Osteoblast (primary cell): ENCODE measurements around the gene GATB. TPM values are rescaled to one million over a fixed set of nuclear protein-coding genes. Genes with fewer than 3 reads are reported as not detected.

ENCODE experiments used
- DNase-seq: peaks from one replicate; pipeline ENCODE4 v3.0.0; 2011; ENCODE audit warnings: low spot score, mixed read lengths; ENCODE audit not compliant: insufficient read length; ENCODE audit errors: missing footprints
- H2AFZ ChIP-seq: 2 replicates; pipeline ENCODE4 v1.6.0; 2011; ENCODE audit warnings: mild to moderate bottlenecking, low read length
- H3K27ac ChIP-seq: 2 replicates; pipeline ENCODE4 v1.5.1; 2011; ENCODE audit warnings: mild to moderate bottlenecking, low read depth, low read length, moderate library complexity
- H3K27me3 ChIP-seq: 2 replicates; pipeline ENCODE4 v1.6.0; 2012; ENCODE audit warnings: mild to moderate bottlenecking, control low read depth, inconsistent platforms, low read length, moderate library complexity; ENCODE audit not compliant: insufficient read depth
- H3K36me3 ChIP-seq: 2 replicates; pipeline ENCODE4 v1.5.1; 2011; ENCODE audit warnings: mild to moderate bottlenecking, low read length, control low read depth, moderate library complexity; ENCODE audit not compliant: insufficient read depth
- H3K4me1 ChIP-seq: 2 replicates; pipeline ENCODE4 v1.5.1; 2011; ENCODE audit warnings: mild to moderate bottlenecking, low read length, control low read depth, moderate library complexity; ENCODE audit not compliant: insufficient read depth
- H3K4me2 ChIP-seq: 2 replicates; pipeline ENCODE4 v1.6.0; 2011; ENCODE audit warnings: mild to moderate bottlenecking, low read length; ENCODE audit not compliant: insufficient read depth
- H3K4me3 ChIP-seq: fragments of 200-600 bp; sonication (generic); 3 replicates; pipeline ENCODE4 v1.5.1; 2012; ENCODE audit warnings: mild to moderate bottlenecking, low read length, inconsistent platforms; ENCODE audit not compliant: insufficient read depth
- H3K79me2 ChIP-seq: 2 replicates; pipeline ENCODE4 v1.6.0; 2012; ENCODE audit warnings: mild to moderate bottlenecking, low read length, control low read depth, inconsistent platforms; ENCODE audit not compliant: insufficient read depth
- H3K9me3 ChIP-seq: 2 replicates; pipeline ENCODE4 v1.5.1; 2011; ENCODE audit warnings: low read depth, low read length, control low read depth
- H4K20me1 ChIP-seq: 2 replicates; pipeline ENCODE4 v1.6.0; 2012; ENCODE audit warnings: mild to moderate bottlenecking, low read length, control low read depth; ENCODE audit not compliant: insufficient read depth
- total RNA-seq: library from RNA; depleted of rRNA; stranded (reverse); fragments of >200 nt; gene quantifications from 2 replicates; pipeline ENCODE4 v1.2.3, GENCODE V29; 2012
- TF ChIP-seq, protein P1 (sequence below): IDR thresholded peaks from 2 replicates; pipeline ENCODE4 v1.5.1; 2011; ENCODE audit warnings: mild to moderate bottlenecking, low read depth, low read length, moderate library complexity; ENCODE audit errors: extremely low read depth

Gene GATB
- total RNA-seq, 1 donor, result 14.1 TPM

GRCh38 chr4:151644622-151645021 is 116.2 kb downstream of the GATB start:
- Histone ChIP-seq H4K20me1 (no peaks in the 10 kb centered on the region), H3K27ac (no peak overlapping the region), H3K4me2 (no peak overlapping the region), H3K9me3 (no peaks in the 10 kb centered on the region), H3K79me2 (no peaks in the 10 kb centered on the region), H2AFZ (no peak overlapping the region), H3K4me3 (no peak overlapping the region), H3K36me3 (no peaks in the 10 kb centered on the region), H3K27me3 (peaks cover 3% of the 10 kb centered on the region), H3K4me1 (peaks cover 5% of the 10 kb centered on the region)
- TF ChIP-seq, protein P1, sequence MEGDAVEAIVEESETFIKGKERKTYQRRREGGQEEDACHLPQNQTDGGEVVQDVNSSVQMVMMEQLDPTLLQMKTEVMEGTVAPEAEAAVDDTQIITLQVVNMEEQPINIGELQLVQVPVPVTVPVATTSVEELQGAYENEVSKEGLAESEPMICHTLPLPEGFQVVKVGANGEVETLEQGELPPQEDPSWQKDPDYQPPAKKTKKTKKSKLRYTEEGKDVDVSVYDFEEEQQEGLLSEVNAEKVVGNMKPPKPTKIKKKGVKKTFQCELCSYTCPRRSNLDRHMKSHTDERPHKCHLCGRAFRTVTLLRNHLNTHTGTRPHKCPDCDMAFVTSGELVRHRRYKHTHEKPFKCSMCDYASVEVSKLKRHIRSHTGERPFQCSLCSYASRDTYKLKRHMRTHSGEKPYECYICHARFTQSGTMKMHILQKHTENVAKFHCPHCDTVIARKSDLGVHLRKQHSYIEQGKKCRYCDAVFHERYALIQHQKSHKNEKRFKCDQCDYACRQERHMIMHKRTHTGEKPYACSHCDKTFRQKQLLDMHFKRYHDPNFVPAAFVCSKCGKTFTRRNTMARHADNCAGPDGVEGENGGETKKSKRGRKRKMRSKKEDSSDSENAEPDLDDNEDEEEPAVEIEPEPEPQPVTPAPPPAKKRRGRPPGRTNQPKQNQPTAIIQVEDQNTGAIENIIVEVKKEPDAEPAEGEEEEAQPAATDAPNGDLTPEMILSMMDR, result peak; percentile 44
- no peak for DNase-seq

- Histone ChIP-seq H3K36me3 (no peaks in the 10 kb centered on the region), H3K4me1 (peaks cover 5% of the 10 kb centered on the region), H3K27ac (no peak overlapping the region), H3K9me3 (no peaks in the 10 kb centered on the region), H3K27me3 (peaks cover 3% of the 10 kb centered on the region), H3K79me2 (no peaks in the 10 kb centered on the region), H4K20me1 (no peaks in the 10 kb centered on the region), H3K4me2 (no peak overlapping the region), H3K4me3 (no peak overlapping the region), H2AFZ (no peak overlapping the region)
- no peak for DNase-seq
- TF ChIP-seq, protein P1, result no peak
Measured at GRCh38 chr4:151643564-151643963, 117.2 kb downstream of the GATB start.

GRCh38 chr4:151641983-151642382 is 118.8 kb downstream of the GATB start:
- TF ChIP-seq, protein P1, result no peak

GRCh38 chr4:151641167-151641566 is 119.6 kb downstream of the GATB start:
- no peak for DNase-seq
- peak overlapping the region; percentile 46 for H2AFZ ChIP-seq

More at GRCh38 chr4:151641983-151642382, 118.8 kb downstream of the GATB start:
- H2AFZ ChIP-seq, result no peak overlapping the region
- peaks cover 3% of the 10 kb centered on the region for H3K27me3 ChIP-seq
- no peaks in the 10 kb centered on the region for H4K20me1 ChIP-seq
- no peaks in the 10 kb centered on the region for H3K79me2 ChIP-seq
- no peak overlapping the region for H3K4me2 ChIP-seq
- no peak overlapping the region for H3K4me3 ChIP-seq
- H3K4me1 ChIP-seq, result peaks cover 5% of the 10 kb centered on the region
- no peak overlapping the region for H3K27ac ChIP-seq
- no peaks in the 10 kb centered on the region for H3K9me3 ChIP-seq
- H3K36me3 ChIP-seq, result no peaks in the 10 kb centered on the region
- DNase-seq, result no peak

More at GRCh38 chr4:151641167-151641566, 119.6 kb downstream of the GATB start:
- H3K4me1 ChIP-seq, result peaks cover 5% of the 10 kb centered on the region
- no peaks in the 10 kb centered on the region for H3K79me2 ChIP-seq
- no peak overlapping the region for H3K27ac ChIP-seq
- no peaks in the 10 kb centered on the region for H4K20me1 ChIP-seq
- peaks cover 3% of the 10 kb centered on the region for H3K27me3 ChIP-seq
- no peak overlapping the region for H3K4me2 ChIP-seq
- no peaks in the 10 kb centered on the region for H3K9me3 ChIP-seq
- TF ChIP-seq, protein P1, result no peak
- no peak overlapping the region for H3K4me3 ChIP-seq
- no peaks in the 10 kb centered on the region for H3K36me3 ChIP-seq
